SHP77 treated with DMSO at 0.1 percent for 48 hours (cell line): ENCODE data around the gene HNMT.
"Not testable (repeated sequence)": the region's sequence is repeated elsewhere in the genome, so short reads cannot be mapped to it uniquely, and the experiment has no call there.

ENCODE experiments used
- DNase-seq: peaks from one replicate; lab custom pipeline; 2025; lab: John Stamatoyannopoulos, UW

The HNMT gene

GRCh38 chr2:137975280-137976271 lies 11.3 kb downstream of the HNMT start:
- no peak for DNase-seq

DNA sequence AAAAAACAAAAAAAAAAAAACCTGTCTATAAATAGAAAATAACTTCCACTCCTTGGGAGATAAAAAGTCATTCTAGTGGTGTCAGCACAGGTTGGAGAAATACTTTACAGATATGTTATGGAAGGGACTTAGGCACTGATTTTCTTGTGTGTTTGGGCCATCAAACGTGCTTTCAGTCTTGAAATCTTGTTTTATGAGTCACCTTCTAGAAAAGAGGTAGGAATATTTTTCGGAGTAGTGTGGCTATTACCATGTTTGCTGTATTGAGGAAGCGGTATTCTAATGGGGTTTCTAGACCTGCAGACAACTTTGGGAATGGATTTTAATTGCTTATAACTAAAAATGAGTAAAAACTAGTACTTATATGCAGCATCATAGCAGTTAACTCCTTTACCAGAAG lies 12.0 kb downstream of the HNMT start:
- no peak for DNase-seq

DNA sequence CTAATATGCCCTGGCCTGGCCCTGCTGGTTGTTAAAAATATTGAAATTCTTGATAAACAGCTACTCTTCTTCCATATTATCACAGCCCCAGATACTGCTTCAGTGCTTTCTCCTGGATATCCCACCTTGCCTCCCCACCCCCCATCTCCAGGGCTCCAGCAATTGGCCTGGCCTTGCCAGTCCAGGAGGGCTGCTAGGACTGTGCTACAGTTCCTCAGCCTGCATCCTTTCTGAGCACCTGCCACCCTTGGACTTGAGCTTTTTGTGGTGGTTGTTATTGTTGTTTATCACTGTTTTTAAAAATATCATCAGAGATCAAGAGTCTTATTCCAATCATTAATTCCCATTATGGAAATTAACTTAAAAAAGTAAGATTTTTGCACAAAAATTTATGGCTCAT lies 13.5 kb downstream of the HNMT start:
- no peak for DNase-seq

DNA sequence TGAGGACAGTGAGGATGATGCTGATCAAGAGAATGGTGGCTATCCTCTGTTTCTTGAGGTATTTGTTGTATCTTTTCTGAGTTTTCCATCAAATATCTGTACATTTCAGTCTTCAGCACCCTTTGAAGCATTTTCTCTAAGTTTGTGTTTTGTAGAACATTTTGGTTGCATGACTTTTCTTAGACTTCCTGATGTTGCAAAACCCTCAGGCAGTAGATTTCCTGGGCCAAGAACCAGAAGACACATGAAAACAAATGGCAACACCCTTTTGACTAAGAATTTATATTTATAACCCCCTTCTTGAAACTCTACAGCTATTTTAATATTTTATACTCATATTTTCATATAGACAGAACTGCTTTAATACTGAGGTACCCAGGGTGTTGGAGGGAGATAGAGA lies 16.2 kb downstream of the HNMT start:
- DNase-seq: no peak

DNA sequence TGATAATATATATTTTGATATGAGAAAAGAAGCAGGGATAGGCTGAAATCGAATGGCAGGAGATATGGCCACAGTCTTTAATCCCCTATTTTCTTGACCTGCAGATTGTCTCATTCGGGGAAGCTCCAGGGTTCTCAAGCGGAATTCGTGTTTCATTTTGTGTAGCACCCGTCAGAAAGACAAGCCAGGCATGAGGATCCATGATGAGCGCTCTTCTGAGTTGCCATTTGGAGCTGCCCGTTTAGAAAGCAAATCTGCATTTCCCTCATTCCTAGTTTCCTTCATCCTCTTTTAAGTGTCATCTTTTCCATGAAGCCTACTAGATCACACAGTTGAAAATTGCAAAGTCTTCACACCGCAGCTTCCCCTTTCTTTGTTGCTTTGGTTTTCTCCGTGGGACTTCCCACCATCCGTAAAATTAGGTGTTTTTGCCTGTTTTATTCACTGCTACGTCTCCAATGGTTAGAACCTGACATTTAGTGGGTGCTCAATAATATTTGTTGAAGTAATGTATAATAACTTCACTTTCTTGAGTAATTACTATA lies 16.9 kb downstream of the HNMT start:
- DNase-seq: no peak

DNA sequence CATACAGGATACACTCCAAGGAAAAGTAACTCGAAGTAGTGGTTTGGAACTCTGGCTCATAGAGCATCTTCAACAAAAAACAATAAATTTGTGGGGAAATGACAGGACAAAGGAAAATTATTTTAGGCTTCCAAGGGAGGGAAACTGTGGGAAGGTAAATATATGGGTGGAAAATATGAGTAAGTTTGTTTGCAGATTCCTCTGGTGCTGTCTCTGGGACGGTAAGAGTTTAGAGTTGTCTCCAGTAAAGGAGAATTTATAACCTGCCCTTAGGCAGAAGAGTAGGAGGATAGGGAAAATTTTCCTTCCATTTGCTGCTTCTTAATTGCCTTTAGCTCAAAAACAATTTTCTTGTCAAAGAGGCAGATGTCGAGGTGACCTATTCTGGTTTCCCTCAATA lies 19.3 kb downstream of the HNMT start:
- no peak for DNase-seq

- DNase-seq: no peak
These were observed 22.0 kb downstream of the HNMT start for GRCh38 chr2:137986268-137986667.

DNA sequence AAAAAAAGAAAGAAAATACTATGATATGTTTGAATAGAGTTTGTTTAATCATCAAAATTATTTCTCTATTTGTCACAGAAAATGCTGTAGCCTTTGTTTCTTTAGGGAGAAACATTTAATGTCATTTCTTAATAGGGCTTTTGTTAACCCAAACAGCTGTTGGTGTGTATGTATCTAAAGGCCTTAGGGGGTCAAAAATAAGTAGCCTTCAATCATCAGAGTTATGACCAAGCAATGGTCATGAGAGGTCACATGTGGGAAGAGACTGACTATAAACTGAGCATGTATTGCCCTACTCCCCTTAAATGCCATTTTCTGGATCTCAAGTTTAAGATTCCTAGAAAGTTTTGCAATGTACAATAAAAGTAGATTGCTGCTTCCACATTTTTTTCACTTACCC lies 22.7 kb downstream of the HNMT start:
- no peak for DNase-seq

DNA sequence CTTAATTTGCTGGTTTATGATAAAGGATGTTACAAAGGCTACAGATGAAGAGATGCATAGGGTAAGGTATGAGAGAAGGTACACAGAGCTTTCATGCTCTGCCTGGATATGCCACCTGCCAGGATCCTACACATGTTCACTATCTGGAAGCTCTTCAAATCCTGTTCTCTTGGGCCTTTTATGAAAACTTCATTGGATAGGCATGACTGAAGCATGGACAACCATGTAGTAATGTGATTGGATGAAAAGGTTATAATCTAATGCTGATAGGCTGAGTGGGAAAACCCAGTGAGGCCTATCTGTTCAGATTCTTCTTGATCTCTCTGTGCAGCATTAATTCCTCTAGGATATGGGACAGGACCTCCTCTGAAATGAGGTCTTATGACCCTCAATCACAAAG lies 26.8 kb downstream of the HNMT start:
- DNase-seq: no peak

DNA sequence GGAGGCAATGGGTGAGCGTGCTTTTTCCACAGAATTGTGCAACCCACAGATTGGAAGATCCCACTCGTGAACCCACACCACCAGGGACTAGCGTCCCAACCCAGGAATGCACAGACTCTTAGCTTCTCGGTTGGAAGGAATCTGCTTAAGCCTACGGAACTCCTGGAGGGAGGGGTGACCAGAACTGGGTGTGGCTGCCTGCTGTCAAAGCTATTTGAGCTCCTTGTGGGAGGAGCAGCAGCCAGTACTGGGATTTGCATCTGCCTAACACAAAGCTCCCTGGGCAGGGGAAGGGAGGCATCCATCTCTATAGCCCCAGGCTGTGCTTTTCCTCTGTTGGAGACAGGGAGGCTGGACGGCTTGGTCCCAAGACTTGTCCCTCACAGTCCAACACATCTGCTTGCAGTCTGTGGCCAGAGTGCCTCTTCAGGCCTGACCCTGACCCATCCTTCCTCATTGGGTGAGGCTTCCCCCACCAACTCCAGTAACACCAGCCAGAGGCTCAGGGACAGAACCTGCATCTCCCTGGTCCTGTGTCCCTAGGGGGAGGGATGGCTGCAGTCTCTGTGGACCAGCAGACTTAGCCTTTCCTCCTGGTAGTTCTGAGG lies 27.9 kb downstream of the HNMT start:
- DNase-seq: no peak

- DNase-seq: not testable (repeated sequence)
These were observed 29.6 kb downstream of the HNMT start for GRCh38 chr2:137993715-137994476.

DNA sequence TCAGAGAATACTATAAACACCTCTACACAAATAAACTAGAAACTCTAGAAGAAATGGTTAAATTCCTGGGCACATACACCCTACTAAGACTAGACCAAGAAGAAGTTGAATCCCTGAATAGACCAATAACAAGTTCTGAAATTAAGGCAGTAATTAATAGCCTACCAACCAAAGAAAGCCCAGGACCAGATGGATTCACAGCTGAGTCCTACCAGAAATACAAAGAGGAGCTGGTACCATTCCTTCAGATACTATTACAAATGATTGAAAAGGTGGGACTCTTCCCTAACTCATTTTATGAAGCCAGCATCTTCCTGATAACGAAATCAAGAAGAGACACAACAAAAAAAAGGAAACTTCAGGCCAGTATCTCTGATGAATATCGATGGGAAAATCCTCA lies 31.1 kb downstream of the HNMT start:
- not testable (repeated sequence) for DNase-seq

GRCh38 chr2:137996158-137996557 lies 31.9 kb downstream of the HNMT start:
- DNase-seq: not testable (repeated sequence)

GRCh38 chr2:137997733-137998132 lies 33.5 kb downstream of the HNMT start:
- DNase-seq: no peak

GRCh38 chr2:137998503-137998902 lies 34.2 kb downstream of the HNMT start:
- DNase-seq: no peak

GRCh38 chr2:137999273-137999672 lies 35.0 kb downstream of the HNMT start:
- DNase-seq: no peak

- DNase-seq: no peak
These were observed 35.7 kb downstream of the HNMT start for GRCh38 chr2:138000009-138000408.

DNA sequence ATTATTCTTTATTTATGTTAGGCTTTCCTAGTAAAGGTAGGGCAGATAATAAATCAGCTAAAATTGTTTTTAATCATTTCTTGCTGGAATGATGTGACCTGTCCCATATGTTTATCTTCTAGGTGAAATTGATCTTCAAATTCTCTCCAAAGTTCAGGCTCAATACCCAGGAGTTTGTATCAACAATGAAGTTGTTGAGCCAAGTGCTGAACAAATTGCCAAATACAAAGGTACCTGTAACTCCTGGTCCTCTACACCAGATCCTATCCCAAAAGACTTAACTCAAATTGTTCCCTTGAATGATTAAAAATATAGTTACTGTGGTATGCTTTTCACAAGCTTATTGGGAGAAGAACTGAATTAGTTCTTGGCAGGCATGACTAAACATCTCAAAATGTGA lies 36.5 kb downstream of the HNMT start:
- no peak for DNase-seq

DNA sequence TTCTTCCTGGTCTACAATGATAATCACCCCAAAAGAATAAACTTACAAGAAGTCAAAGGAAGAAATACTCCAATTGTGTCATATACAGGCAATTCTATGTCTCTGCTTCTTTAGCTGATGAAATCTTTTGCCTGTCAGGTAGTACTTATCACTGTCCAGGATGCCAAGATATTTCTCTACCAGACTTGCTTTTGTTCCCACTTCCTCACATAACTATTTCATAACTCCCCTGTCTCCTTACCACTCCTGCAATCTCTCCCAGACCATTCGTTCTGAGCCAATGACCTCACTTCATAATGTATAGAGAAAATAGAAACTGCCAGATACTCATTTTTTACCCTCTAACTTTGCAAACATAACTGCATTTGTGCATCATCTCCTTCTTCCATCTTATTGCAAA lies 39.1 kb downstream of the HNMT start:
- DNase-seq: no peak

DNA sequence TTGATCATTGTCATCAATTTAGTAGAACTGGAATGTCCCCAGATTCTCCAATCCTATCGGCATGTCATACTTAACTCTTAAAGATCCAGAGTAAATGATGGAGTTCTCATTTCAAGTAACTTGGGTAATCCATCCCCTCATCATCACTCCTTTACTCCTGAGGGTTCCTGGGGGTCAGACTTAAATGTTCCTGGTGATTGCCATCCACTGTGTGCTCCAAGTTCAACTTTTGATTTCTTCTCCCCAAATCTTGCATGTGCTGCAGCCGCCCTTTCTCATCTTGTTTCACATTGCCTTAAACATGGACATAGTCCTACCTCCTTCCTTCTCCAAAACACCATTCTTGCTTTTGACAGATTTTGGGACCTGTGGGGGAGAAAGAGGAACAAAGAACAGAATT lies 43.2 kb downstream of the HNMT start:
- DNase-seq: no peak

DNA sequence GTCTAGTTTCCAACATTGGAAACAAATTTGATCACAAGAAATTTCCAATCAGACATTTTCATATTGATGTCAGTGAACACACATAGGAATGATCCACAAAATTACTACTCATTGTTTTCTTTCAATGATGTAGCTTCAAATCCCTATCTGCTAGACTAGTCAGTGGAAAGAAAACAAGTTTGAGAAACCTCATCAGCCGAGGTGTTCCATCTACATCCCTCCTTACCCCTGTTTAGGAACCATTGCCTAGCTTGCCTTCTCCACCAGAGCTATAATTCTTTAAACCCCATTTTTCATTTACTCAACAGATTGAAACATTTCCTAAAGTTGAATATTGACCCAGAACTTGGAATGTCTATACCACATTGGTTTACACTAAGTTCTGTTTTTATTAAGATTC lies 45.3 kb downstream of the HNMT start:
- no peak for DNase-seq

DNA sequence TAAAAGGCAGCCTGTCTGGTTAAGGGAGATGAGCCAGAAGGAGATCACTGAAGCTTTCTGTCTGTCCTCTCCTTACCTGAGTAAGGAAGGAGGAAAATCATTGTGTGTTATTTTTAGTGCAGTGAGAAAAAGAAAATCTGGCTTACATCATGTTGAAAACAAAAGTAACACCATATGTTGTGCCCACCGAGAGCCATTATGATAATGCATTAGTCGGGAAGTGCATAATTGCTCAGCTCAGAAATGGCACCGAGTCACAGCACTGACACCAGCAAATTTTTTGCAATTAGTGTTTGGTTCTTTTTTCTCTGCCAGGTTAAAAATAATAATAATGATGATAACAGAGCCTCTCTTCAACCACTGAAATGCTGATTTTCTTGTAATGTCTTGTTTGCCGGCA lies 46.6 kb downstream of the HNMT start:
- DNase-seq: no peak
